IPS-15b (cell line): ENCODE measurements around the gene NPPC.

Experiments
- H3K27me3 ChIP-seq: one replicate; pipeline ENCODE4 v1.6.1; 2013; ENCODE audit warnings: low read length; ENCODE audit not compliant: control insufficient read depth, insufficient read depth
- H3K36me3 ChIP-seq: one replicate; pipeline ENCODE4 v1.6.1; 2013; ENCODE audit warnings: low read length; ENCODE audit not compliant: control insufficient read depth, insufficient read depth
- H3K4me1 ChIP-seq: one replicate; pipeline ENCODE4 v1.6.1; 2013; ENCODE audit warnings: mild to moderate bottlenecking, low read length; ENCODE audit not compliant: control insufficient read depth, insufficient read depth
- H3K4me3 ChIP-seq: one replicate; pipeline ENCODE4 v1.5.1; 2013; ENCODE audit warnings: low read depth, low read length
- H3K9ac ChIP-seq: one replicate; pipeline ENCODE4 v1.6.1; 2013; ENCODE audit warnings: low read depth, mild to moderate bottlenecking, low read length
- H3K9me3 ChIP-seq: one replicate; pipeline ENCODE4 v1.6.1; 2013; ENCODE audit warnings: mild to moderate bottlenecking, low read length; ENCODE audit not compliant: control insufficient read depth, insufficient read depth

NPPC gene

DNA sequence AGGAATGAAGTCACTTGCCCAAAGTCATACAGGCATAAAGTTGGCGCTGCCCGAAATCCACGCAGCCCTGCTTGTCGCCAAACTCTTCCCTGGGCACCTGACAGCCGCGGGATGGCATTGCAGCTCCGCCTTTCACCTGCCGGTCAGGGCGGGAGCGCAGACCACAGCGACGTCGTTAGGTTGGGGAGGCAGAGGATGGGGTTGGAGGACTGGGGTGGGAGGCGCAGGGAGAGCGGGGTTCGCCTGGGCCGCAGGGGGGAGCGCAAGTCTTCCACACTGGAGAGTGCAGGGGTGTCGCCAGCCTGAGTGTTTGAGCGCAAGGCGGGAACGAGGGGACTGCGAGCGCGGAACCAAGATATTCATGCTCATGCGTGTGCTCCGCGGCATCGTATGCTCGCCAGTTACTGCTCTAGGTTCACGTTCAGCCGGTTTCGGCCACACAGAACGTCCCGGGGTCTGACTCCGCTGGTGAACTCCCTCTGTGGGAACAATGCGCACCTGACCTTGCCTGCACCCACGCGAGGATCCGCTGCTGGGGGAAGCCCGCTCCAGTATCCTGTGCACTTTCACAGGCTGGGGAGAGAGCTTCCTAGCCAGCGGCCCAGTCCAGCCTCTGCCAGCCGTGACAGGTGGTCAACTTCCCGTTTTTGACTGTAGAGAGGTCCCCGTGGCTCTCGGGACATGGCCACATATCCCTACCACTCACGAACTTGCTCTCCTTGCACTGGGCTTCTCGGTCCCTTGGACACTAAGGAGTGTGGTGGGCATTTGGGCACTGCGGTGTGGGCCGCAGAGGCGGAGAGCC is 767 bp upstream of the NPPC start:
- H3K27me3 ChIP-seq, result peaks cover 39% of the 10 kb centered on the region

GRCh38 chr2:231925303-231926179 is 655 bp downstream of the NPPC start:
- Histone ChIP-seq H3K9ac (peak overlapping the region; percentile 70), H3K27me3 (peaks cover 39% of the 10 kb centered on the region), H3K4me3 (peak overlapping the region; percentile 87), H3K9me3 (no peaks in the 10 kb centered on the region), H3K4me1 (peaks cover 3% of the 10 kb centered on the region), H3K36me3 (no peaks in the 10 kb centered on the region)

More for the DNA sequence above, 767 bp upstream of the NPPC start:
- no peaks in the 10 kb centered on the region for H3K9me3 ChIP-seq
- H3K36me3 ChIP-seq, result no peaks in the 10 kb centered on the region
- H3K4me3 ChIP-seq, result peak overlapping the region; percentile 87
- no peak overlapping the region for H3K9ac ChIP-seq
- H3K4me1 ChIP-seq, result peaks cover 3% of the 10 kb centered on the region

GRCh38 chr2:231924889-231925275 is 1.3 kb downstream of the NPPC start:
- Histone ChIP-seq H3K9me3 (no peaks in the 10 kb centered on the region), H3K4me3 (peak overlapping the region; percentile 87), H3K9ac (no peak overlapping the region), H3K4me1 (peaks cover 3% of the 10 kb centered on the region), H3K27me3 (peaks cover 39% of the 10 kb centered on the region), H3K36me3 (no peaks in the 10 kb centered on the region)

DNA sequence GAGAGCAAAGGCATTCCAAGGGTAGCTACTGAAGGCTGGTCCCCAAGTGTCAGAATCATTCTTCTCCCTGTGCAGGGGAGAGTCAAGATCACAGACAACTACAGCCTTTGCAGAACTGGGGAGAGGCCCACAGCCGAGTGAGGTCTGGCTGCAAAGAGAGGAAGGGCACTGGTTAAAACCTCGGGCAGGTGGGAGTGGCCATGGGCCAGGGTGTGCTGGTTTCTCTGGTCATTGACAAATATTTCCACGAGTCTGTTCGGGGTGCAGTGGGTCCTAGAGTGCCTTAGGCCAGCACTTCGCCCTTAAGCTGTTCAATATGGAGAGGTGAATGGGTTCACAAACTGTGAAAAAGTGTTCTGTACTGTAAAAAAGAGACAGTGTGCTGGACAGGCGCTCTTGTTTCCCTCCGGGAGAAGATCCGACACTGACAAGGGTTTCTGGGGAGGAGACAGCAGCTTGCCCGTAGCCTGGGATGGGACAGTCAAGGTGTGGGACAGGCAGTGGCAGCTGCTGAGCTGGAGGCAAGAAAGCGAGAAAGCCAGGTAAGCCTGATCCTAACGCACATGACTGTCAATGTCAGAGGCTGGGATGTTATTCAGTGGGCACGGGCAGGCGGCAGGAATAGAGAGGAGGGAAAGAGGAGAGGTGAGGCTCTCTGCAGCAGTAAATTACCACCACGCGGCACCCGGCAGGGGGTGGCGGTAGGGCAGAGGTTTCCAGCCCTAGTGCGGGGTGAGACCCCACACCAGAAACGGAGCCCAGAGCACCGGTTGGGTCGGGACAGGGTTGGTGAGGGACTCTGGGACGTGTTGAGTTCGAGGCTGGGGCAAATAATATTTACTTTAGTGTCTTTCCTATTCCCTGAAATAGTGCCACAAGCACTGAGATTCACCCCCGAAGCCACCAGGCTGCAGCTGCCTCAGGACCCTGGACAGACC is 2.0 kb downstream of the NPPC start:
- H3K4me1 ChIP-seq, result peaks cover 3% of the 10 kb centered on the region
- no peaks in the 10 kb centered on the region for H3K36me3 ChIP-seq
- H3K9me3 ChIP-seq, result no peaks in the 10 kb centered on the region
- H3K9ac ChIP-seq, result no peak overlapping the region
- peaks cover 39% of the 10 kb centered on the region for H3K27me3 ChIP-seq
- H3K4me3 ChIP-seq, result peak overlapping the region; percentile 87

DNA sequence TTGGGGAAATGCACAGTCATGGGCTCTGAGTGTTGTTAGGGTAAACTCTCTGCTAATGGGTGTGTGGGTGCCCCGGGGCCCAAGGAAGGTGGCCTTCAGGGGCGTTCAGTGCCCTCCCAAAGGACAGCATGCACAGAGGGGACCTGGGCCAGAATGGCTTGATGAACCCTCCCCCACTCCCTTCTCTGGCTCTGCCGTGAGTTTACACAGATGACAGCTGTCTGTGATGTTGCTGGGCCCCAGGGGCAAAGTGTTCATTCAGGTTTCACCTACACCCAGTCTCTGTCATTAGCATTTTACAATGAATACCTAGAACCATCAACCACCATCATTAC is 3.2 kb downstream of the NPPC start:
- H3K4me1 ChIP-seq, result peaks cover 3% of the 10 kb centered on the region
- H3K27me3 ChIP-seq, result peaks cover 29% of the 10 kb centered on the region
- no peaks in the 10 kb centered on the region for H3K9me3 ChIP-seq
- H3K4me3 ChIP-seq, result no peak overlapping the region
- no peaks in the 10 kb centered on the region for H3K36me3 ChIP-seq
- no peak overlapping the region for H3K9ac ChIP-seq

GRCh38 chr2:231922311-231923009 is 3.7 kb downstream of the NPPC start:
- H3K27me3 ChIP-seq, result peaks cover 23% of the 10 kb centered on the region
- peaks cover 3% of the 10 kb centered on the region for H3K4me1 ChIP-seq
- no peaks in the 10 kb centered on the region for H3K36me3 ChIP-seq
- no peaks in the 10 kb centered on the region for H3K9me3 ChIP-seq
- no peak overlapping the region for H3K9ac ChIP-seq
- H3K4me3 ChIP-seq, result no peak overlapping the region

DNA sequence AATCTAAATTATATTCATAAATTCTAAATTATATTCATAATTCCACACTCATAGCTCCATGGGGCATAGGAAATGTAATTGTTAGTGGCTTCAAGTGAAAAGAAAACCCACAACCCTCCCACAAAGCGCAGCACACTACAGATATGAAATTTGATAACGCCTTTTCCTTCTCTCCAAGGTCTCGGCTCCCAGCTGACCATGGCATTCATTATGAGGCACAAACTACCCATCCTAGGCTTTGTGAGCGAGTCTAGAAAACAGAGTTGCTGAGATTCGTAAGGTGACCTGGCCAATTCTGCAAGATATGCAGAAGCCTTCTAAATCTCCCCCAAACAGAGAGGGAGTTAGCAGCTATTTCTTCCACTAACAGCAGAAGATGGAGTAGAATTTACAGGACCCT is 5.4 kb downstream of the NPPC start:
- no peaks in the 10 kb centered on the region for H3K36me3 ChIP-seq

DNA sequence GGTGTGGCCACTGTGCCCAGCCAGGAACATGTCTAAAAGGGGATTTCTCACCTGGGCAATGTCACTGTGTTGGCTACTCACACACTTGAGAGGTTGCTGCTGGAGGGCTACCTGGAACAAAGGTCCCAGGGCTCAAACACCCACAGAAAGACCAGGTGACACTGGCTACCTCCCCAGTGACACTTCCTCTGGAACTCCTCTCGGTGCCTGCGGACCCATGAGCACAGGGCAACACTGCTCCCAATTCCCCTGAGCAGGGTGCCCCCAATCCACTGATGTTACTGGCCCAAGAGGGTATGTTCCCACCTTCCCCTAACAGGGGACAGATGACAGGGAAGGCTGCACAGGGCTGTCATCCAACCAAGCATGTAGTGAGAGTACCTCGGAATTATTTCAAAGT is 5.8 kb downstream of the NPPC start:
- H3K9me3 ChIP-seq, result no peaks in the 10 kb centered on the region
- H3K27me3 ChIP-seq, result peaks cover 14% of the 10 kb centered on the region
- no peak overlapping the region for H3K4me3 ChIP-seq
- no peaks in the 10 kb centered on the region for H3K36me3 ChIP-seq
- H3K9ac ChIP-seq, result no peak overlapping the region
- peaks cover 3% of the 10 kb centered on the region for H3K4me1 ChIP-seq

More for the DNA sequence above, 5.4 kb downstream of the NPPC start:
- H3K9ac ChIP-seq, result no peak overlapping the region
- no peak overlapping the region for H3K4me3 ChIP-seq
- H3K9me3 ChIP-seq, result no peaks in the 10 kb centered on the region
- H3K27me3 ChIP-seq, result peaks cover 14% of the 10 kb centered on the region
- peaks cover 3% of the 10 kb centered on the region for H3K4me1 ChIP-seq

- H3K9me3 ChIP-seq, result no peaks in the 10 kb centered on the region
These were observed 6.7 kb downstream of the NPPC start for GRCh38 chr2:231919341-231920035.

GRCh38 chr2:231918501-231919330 is 7.5 kb downstream of the NPPC start:
- Histone ChIP-seq H3K4me1 (no peaks in the 10 kb centered on the region), H3K9me3 (no peaks in the 10 kb centered on the region), H3K9ac (no peak overlapping the region), H3K36me3 (no peaks in the 10 kb centered on the region), H3K27me3 (peaks cover 2% of the 10 kb centered on the region), H3K4me3 (no peak overlapping the region)

More at GRCh38 chr2:231919341-231920035, 6.7 kb downstream of the NPPC start:
- Histone ChIP-seq H3K9ac (no peak overlapping the region), H3K36me3 (no peaks in the 10 kb centered on the region), H3K27me3 (peaks cover 8% of the 10 kb centered on the region), H3K4me3 (no peak overlapping the region), H3K4me1 (no peaks in the 10 kb centered on the region)
